ENCODE measurements around the gene SHANK2.

DNA sequence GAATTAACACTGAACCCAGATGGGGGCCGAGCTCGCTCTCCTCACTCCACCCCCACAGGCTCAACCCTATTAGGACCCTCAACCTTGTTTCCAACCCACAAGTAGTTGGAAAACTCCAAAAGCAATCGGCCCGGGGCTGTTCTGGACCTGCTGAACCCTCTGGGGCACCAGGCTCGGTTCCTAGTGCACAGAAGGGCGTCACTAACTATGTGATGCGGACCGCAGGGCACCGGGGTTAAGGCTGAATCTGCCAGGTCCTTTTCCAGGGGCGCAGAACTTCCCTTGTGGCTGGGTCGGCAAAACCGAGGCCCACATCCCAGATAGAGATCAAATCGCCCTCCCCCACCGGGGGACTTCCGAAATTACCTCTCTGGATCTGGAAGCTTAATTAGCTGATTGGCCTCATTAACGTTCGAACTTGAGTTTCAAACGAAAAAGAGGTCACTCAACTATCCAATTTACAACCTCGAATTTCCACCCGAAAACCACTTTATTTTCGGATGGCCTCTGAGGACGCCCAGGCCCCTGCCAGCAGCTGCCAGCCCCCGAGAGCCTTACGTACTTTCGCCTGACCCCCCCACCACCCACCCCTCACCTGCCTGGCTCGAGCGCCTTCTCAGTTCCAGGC is 1.7 kb downstream of the SHANK2 start:
- TF ChIP-seq, protein P1, sequence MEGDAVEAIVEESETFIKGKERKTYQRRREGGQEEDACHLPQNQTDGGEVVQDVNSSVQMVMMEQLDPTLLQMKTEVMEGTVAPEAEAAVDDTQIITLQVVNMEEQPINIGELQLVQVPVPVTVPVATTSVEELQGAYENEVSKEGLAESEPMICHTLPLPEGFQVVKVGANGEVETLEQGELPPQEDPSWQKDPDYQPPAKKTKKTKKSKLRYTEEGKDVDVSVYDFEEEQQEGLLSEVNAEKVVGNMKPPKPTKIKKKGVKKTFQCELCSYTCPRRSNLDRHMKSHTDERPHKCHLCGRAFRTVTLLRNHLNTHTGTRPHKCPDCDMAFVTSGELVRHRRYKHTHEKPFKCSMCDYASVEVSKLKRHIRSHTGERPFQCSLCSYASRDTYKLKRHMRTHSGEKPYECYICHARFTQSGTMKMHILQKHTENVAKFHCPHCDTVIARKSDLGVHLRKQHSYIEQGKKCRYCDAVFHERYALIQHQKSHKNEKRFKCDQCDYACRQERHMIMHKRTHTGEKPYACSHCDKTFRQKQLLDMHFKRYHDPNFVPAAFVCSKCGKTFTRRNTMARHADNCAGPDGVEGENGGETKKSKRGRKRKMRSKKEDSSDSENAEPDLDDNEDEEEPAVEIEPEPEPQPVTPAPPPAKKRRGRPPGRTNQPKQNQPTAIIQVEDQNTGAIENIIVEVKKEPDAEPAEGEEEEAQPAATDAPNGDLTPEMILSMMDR (IDR thresholded peaks at IDR 0.05): no peak
- no peak for TF ChIP-seq POLR2A (IDR thresholded peaks at IDR 0.05)
